GM12878 (cell line): ENCODE data around the gene TRAF5. TPM values are rescaled to one million over a fixed set of nuclear protein-coding genes. Genes with fewer than 3 reads are reported as not detected.

Experiments
- ATAC-seq: fragments of 200-7000 bp; cut with Tn5 transposase; 3 replicates; pipeline ENCODE4 v1.9.1; 2020; ENCODE audit warnings: mild to moderate bottlenecking, moderate library complexity
- BruUV-seq: library from RNA; stranded (reverse); fragments of 400-500 nt; replicated peaks from 2 replicates; lab custom pipeline; 2021; lab: Mats Ljungman, UMichigan
- CTCF ChIA-PET: fragments of 300-600 bp; sonication (Branson Sonifier 250); formaldehyde crosslinking; extraction: SDS; loops from one replicate; lab custom pipeline; 2021; ENCODE audit warnings: inconsistent platforms; lab: Yijun Ruan, JAX
- POLR2A ChIA-PET: fragments of 350-600 bp; formaldehyde crosslinking; extraction: SDS; loops from one replicate; lab custom pipeline; 2021; ENCODE audit warnings: inconsistent platforms; lab: Charles Lee
- RAD21 ChIA-PET: fragments of 300-600 bp; sonication (Branson Sonifier 250); formaldehyde crosslinking; loops from one replicate; lab custom pipeline; 2023; ENCODE audit warnings: antibody characterized with exemption; ENCODE audit not compliant: unreplicated experiment; lab: Charles Lee
- SMC1A ChIA-PET: fragments of 300-600 bp; sonication (Branson Sonifier 250); formaldehyde crosslinking; loops from one replicate; lab custom pipeline; 2023; ENCODE audit not compliant: unreplicated experiment, uncharacterized antibody; lab: Charles Lee
- DNase-seq: peaks from one replicate; pipeline ENCODE4 v3.0.0-alpha.2; 2011; ENCODE audit warnings: low read depth, low spot score
- FAIRE-seq: peaks from 3 replicates; lab custom pipeline; 2011; peaks lifted over from hg19 to GRCh38; lab: Jason Lieb, UNC
- H2AFZ ChIP-seq: 2 replicates; pipeline ENCODE4 v1.6.0; 2011; ENCODE audit warnings: low read depth, low read length, control low read depth; ENCODE audit not compliant: control insufficient read depth
- H3K27ac ChIP-seq: 2 replicates; pipeline ENCODE4 v1.5.1; 2011; ENCODE audit warnings: control low read depth; ENCODE audit not compliant: control insufficient read depth, insufficient read depth
- H3K27me3 ChIP-seq, 2 experiments: replicated peaks in 1 of 2; 2 replicates each; pipeline versions ENCODE4 v1.6.0 to v1.6.1; 2011; ENCODE audit warnings: low read length in 1 of 2; ENCODE audit not compliant: control insufficient read depth in 2 of 2, insufficient read depth in 2 of 2
- H3K36me3 ChIP-seq, 2 experiments: 2 replicates each; pipeline ENCODE4 v1.5.1; 2011; ENCODE audit warnings: low read length in 1 of 2; ENCODE audit not compliant: control insufficient read depth in 2 of 2, insufficient read depth in 2 of 2
- H3K4me1 ChIP-seq: 2 replicates; pipeline ENCODE4 v1.6.1; 2011; ENCODE audit warnings: mild to moderate bottlenecking, low read length, moderate library complexity, mixed read lengths; ENCODE audit not compliant: control insufficient read depth, insufficient read depth
- H3K4me2 ChIP-seq: 2 replicates; pipeline ENCODE4 v1.6.0; 2011; ENCODE audit warnings: control low read depth; ENCODE audit not compliant: control insufficient read depth, insufficient read depth
- H3K4me3 ChIP-seq: fragments of 200-600 bp; sonication (generic); 2 replicates; pipeline ENCODE4 v1.5.1; 2016
- H3K79me2 ChIP-seq: 2 replicates; pipeline ENCODE4 v1.6.0; 2011; ENCODE audit warnings: low read length; ENCODE audit not compliant: control insufficient read depth, insufficient read depth
- H3K9ac ChIP-seq: 2 replicates; pipeline ENCODE4 v1.8.0; 2011; ENCODE audit warnings: low read length, control low read depth, mixed read lengths; ENCODE audit not compliant: control insufficient read depth, insufficient read depth
- H3K9me3 ChIP-seq: replicated peaks from 3 replicates; pipeline ENCODE4 v1.5.1; 2011; ENCODE audit warnings: mild to moderate bottlenecking, low read length; ENCODE audit not compliant: control insufficient read depth, insufficient read depth
- H4K20me1 ChIP-seq: 2 replicates; pipeline ENCODE4 v1.6.0; 2011; ENCODE audit not compliant: control insufficient read depth, insufficient read depth
- BMI1 ChIP-seq: fragments of 450-650 bp; IDR thresholded peaks from 2 replicates; pipeline ENCODE4 v1.6.1; 2016; ENCODE audit warnings: mild to moderate bottlenecking, moderate library complexity, borderline replicate concordance
- CBX5 ChIP-seq: sonication (generic); IDR thresholded peaks from 2 replicates; pipeline ENCODE4 v1.6.1; 2016; ENCODE audit warnings: low read depth, moderate library complexity, mild to moderate bottlenecking, inconsistent platforms
- CREB1 ChIP-seq: IDR thresholded peaks from 2 replicates; pipeline ENCODE4 v1.6.1; 2012; ENCODE audit warnings: low read depth, mild to moderate bottlenecking, inconsistent platforms
- PAX5 ChIP-seq: IDR thresholded peaks from 2 replicates; pipeline ENCODE4 v1.6.1; 2011; ENCODE audit warnings: low read depth, low read length, borderline replicate concordance
- PAX8 ChIP-seq: fragments of 450-650 bp; IDR thresholded peaks from 2 replicates; pipeline ENCODE4 v1.6.1; 2017; ENCODE audit warnings: mild to moderate bottlenecking, moderate library complexity
- RAD21 ChIP-seq: IDR thresholded peaks from 2 replicates; pipeline ENCODE4 v1.6.1; 2011; ENCODE audit warnings: mild to moderate bottlenecking, low read depth, low read length, moderate library complexity; ENCODE audit not compliant: insufficient read depth
- RUNX3 ChIP-seq: IDR thresholded peaks from 2 replicates; pipeline ENCODE4 v1.6.1; 2012; ENCODE audit warnings: low read length, inconsistent platforms
- SMC3 ChIP-seq: IDR thresholded peaks from 2 replicates; pipeline ENCODE4 v1.6.1; 2011; ENCODE audit warnings: low read length, improper control_type of control experiment, borderline replicate concordance
- STAT3 ChIP-seq: IDR thresholded peaks from 2 replicates; pipeline ENCODE4 v1.6.1; 2011; ENCODE audit warnings: low read depth, low read length, improper control_type of control experiment
- TBL1XR1 ChIP-seq: IDR thresholded peaks from 2 replicates; pipeline ENCODE4 v1.6.1; 2012; ENCODE audit warnings: low read depth, low read length, improper control_type of control experiment
- YY1 ChIP-seq: IDR thresholded peaks from 2 replicates; pipeline ENCODE4 v1.6.1; 2011; ENCODE audit warnings: low read depth, mild to moderate bottlenecking, low read length
- ZNF24 ChIP-seq: fragments of 450-650 bp; IDR thresholded peaks from 2 replicates; pipeline ENCODE4 v1.6.1; 2017; ENCODE audit warnings: antibody characterized with exemption, mild to moderate bottlenecking
- WGBS: methylation state at CpG from one replicate; pipeline ENCODE4 v1.1.6; 2016; ENCODE audit warnings: low lambda C conversion rate; ENCODE audit not compliant: insufficient replicate concordance, insufficient coverage; ENCODE audit errors: missing lambda C conversion rate; 5-methylcytosine and 5-hydroxymethylcytosine counted together
- in situ Hi-C: fragments of 300-500 bp; cut with MboI; formaldehyde crosslinking; loops from 9 replicates; pipeline ENCODE4 v1.14.3; 2018; ENCODE audit warnings: mixed read lengths
- intact Hi-C: fragments of 100-400 bp; cut with micrococcal nuclease; formaldehyde crosslinking; loops from one replicate; pipeline ENCODE4 v1.14.2; 2022; ENCODE audit not compliant: unreplicated experiment
- polyA plus RNA-seq, 11 experiments: library from polyadenylated mRNA; depleted of rRNA in 4 of 11; unstranded in 6 of 11; stranded (reverse) in 5 of 11; fragments of >200 nt; fragmentation: Nextera tagmentation in 4 of 11; fragmentation: Illumina TruSeq in 1 of 11; extraction: Ambion mirVana in 4 of 11; extraction: Trizol in 1 of 11; gene quantifications; 1 replicate in 1 of 11; 2 replicates in 10 of 11; pipeline versions ENCODE4 v1.2.1 to v1.2.3, GENCODE V29; 2011 to 2016; ENCODE audit warnings: inconsistent platforms in 2 of 11, missing spikeins in 2 of 11, low read depth in 1 of 11
- total RNA-seq, 4 experiments: library from RNA; depleted of rRNA in 3 of 4; stranded (reverse); fragments of >200 nt in 3 of 4; fragmentation: Illumina TruSeq in 1 of 4; extraction: Trizol in 1 of 4; gene quantifications; 2 replicates each; pipeline versions ENCODE4 v1.2.1 to v1.2.3, GENCODE V29; 2013 to 2021
- TF ChIP-seq, protein P1 (sequence below): IDR thresholded peaks from 2 replicates; pipeline ENCODE4 v1.6.1; 2012; ENCODE audit warnings: mild to moderate bottlenecking, low read depth, low read length
- TF ChIP-seq, protein P2 (sequence below): fragments of 450-650 bp; IDR thresholded peaks from 2 replicates; pipeline ENCODE4 v1.6.1; 2017; ENCODE audit warnings: borderline replicate concordance
- TF ChIP-seq, protein P3 (sequence below): fragments of 450-650 bp; IDR thresholded peaks from 2 replicates; pipeline ENCODE4 v1.6.1; 2017; ENCODE audit warnings: antibody characterized with exemption, mild to moderate bottlenecking, moderate library complexity

The TRAF5 gene
- total and polyA plus RNA-seq, 10 of the 15 experiments (the other 5 are each of a cell fraction or from before 2014, with no cell fraction given): 10.6 to 36.5 (median 26.3) TPM

DNA sequence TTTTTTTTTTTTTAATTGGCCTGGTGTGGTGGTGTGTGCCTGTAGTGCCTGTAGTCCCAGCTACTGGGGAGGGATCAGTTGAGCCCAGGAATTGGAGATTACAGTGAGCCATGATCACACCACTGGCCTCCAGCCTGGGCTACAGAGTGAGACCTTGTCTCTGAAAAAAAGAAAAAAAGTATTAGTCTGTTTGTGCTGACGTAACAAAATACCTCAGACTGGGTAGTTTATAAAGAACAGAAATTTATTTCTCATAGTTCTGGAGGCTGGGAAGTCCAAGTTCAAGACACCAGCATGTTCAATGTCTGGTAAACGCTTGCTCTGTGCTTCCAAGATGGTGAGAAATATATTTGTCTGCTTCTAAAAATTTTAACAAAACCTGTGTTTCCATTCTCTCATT, 25.8 kb downstream of the TRAF5 start (continued):
- TF ChIP-seq, protein P1, sequence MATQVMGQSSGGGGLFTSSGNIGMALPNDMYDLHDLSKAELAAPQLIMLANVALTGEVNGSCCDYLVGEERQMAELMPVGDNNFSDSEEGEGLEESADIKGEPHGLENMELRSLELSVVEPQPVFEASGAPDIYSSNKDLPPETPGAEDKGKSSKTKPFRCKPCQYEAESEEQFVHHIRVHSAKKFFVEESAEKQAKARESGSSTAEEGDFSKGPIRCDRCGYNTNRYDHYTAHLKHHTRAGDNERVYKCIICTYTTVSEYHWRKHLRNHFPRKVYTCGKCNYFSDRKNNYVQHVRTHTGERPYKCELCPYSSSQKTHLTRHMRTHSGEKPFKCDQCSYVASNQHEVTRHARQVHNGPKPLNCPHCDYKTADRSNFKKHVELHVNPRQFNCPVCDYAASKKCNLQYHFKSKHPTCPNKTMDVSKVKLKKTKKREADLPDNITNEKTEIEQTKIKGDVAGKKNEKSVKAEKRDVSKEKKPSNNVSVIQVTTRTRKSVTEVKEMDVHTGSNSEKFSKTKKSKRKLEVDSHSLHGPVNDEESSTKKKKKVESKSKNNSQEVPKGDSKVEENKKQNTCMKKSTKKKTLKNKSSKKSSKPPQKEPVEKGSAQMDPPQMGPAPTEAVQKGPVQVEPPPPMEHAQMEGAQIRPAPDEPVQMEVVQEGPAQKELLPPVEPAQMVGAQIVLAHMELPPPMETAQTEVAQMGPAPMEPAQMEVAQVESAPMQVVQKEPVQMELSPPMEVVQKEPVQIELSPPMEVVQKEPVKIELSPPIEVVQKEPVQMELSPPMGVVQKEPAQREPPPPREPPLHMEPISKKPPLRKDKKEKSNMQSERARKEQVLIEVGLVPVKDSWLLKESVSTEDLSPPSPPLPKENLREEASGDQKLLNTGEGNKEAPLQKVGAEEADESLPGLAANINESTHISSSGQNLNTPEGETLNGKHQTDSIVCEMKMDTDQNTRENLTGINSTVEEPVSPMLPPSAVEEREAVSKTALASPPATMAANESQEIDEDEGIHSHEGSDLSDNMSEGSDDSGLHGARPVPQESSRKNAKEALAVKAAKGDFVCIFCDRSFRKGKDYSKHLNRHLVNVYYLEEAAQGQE: no peak

DNA sequence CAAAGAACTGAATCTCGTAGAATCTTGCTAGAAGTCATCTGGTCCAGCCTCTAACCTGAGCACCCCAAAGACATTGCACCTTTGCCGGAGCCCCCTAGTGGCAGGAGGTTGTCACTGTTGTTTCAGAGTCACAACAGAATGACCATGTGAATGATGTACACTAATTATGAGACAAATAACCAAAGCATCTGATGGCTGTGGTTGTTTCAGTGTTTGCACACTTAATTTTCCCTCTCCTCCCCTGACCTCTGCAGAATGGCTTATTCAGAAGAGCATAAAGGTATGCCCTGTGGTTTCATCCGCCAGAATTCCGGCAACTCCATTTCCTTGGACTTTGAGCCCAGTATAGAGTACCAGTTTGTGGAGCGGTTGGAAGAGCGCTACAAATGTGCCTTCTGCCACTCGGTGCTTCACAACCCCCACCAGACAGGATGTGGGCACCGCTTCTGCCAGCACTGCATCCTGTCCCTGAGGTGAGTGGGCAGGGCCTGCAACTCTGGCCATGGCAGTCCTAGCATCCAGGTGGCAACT, 26.4 kb downstream of the TRAF5 start:
- peaks cover 8% of the 10 kb centered on the region; the same call in 2 of the 3 replicates for H3K9me3 ChIP-seq
- peaks cover 6% of the 10 kb centered on the region for H3K79me2 ChIP-seq
- DNase-seq (no peak), ATAC-seq (peak; percentile 98), FAIRE-seq (peak; percentile 79)
- H4K20me1 ChIP-seq: peaks cover 2% of the 10 kb centered on the region; the same call in 1 of the 2 replicates
- H3K36me3 ChIP-seq: peaks cover 16 to 20% of the 10 kb centered on the region in 2 experiments
- H3K4me3 ChIP-seq: no peak overlapping the region
- ChIA-PET CTCF (interaction anchor here (2.0 to 3.6 kb wide), 3 partner anchors 13 to 29 kb away, joined by 6 to 22 read pairs (median 8); no protein-coding TSS in a partner anchor), POLR2A (no interaction called here), SMC1A (interaction anchor here (1.9 kb wide), 2 partner anchors 25 to 27 kb away, joined by 6 to 12 read pairs; partner anchors contain the start of gene TRAF5), RAD21 (no interaction called here)
- H3K27ac ChIP-seq: no peak overlapping the region
- H3K4me1 ChIP-seq: peaks cover 4% of the 10 kb centered on the region
- H3K4me2 ChIP-seq: no peak overlapping the region
- 29% methylated on average over 8 of the region's 8 CpGs for WGBS
- H3K27me3 ChIP-seq: no peaks in the 10 kb centered on the region
- no peak overlapping the region for H2AFZ ChIP-seq
- intact Hi-C loops (loop anchor here (1.0 kb wide), 1 partner anchor 30 kb away; no protein-coding TSS in a partner anchor), in situ Hi-C loops (no loop called here)
- BruUV-seq: no TSS peak
- H3K9ac ChIP-seq: no peak overlapping the region
- no peak for TF ChIP-seq BMI1
- no peak for TF ChIP-seq ZNF24
- TF ChIP-seq STAT3: no peak
- 0 out of 2 replicates have a peak, but pooled peaks have one; percentile 23 for TF ChIP-seq CREB1
- TF ChIP-seq TBL1XR1: no peak
- peak; percentile 63 for TF ChIP-seq RUNX3
- peak; percentile 34; the same call in 1 of the 2 replicates for TF ChIP-seq YY1
- TF ChIP-seq, protein P2, sequence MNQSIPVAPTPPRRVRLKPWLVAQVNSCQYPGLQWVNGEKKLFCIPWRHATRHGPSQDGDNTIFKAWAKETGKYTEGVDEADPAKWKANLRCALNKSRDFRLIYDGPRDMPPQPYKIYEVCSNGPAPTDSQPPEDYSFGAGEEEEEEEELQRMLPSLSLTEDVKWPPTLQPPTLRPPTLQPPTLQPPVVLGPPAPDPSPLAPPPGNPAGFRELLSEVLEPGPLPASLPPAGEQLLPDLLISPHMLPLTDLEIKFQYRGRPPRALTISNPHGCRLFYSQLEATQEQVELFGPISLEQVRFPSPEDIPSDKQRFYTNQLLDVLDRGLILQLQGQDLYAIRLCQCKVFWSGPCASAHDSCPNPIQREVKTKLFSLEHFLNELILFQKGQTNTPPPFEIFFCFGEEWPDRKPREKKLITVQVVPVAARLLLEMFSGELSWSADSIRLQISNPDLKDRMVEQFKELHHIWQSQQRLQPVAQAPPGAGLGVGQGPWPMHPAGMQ: no peak
- TF ChIP-seq PAX5: peak; percentile 10; the same call in 1 of the 2 replicates
- peak; percentile 42; the same call in 1 of the 2 replicates for TF ChIP-seq CBX5
- TF ChIP-seq RAD21: peak; percentile 73
- peak; percentile 69; the same call in 1 of the 2 replicates for TF ChIP-seq SMC3
- TF ChIP-seq, protein P3, sequence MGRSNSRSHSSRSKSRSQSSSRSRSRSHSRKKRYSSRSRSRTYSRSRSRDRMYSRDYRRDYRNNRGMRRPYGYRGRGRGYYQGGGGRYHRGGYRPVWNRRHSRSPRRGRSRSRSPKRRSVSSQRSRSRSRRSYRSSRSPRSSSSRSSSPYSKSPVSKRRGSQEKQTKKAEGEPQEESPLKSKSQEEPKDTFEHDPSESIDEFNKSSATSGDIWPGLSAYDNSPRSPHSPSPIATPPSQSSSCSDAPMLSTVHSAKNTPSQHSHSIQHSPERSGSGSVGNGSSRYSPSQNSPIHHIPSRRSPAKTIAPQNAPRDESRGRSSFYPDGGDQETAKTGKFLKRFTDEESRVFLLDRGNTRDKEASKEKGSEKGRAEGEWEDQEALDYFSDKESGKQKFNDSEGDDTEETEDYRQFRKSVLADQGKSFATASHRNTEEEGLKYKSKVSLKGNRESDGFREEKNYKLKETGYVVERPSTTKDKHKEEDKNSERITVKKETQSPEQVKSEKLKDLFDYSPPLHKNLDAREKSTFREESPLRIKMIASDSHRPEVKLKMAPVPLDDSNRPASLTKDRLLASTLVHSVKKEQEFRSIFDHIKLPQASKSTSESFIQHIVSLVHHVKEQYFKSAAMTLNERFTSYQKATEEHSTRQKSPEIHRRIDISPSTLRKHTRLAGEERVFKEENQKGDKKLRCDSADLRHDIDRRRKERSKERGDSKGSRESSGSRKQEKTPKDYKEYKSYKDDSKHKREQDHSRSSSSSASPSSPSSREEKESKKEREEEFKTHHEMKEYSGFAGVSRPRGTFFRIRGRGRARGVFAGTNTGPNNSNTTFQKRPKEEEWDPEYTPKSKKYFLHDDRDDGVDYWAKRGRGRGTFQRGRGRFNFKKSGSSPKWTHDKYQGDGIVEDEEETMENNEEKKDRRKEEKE: no peak
- no peak for TF ChIP-seq PAX8
